Kasumi-1 (cell line): ENCODE measurements around the gene DPP6.
"Not testable (repeated sequence)": the region's sequence is repeated elsewhere in the genome, so short reads cannot be mapped to it uniquely, and the experiment has no call there.

Source experiments
- DNase-seq, 2 experiments: peaks; one replicate each; lab custom pipeline; 2025; lab: John Stamatoyannopoulos, UW

Gene DPP6

GRCh38 chr7:154051643-154052529 lies at the start of gene DPP6:
TSS of gene DPP6 (plus strand) at chr7:154052398.
- DNase-seq: not testable (repeated sequence)

- not testable (repeated sequence) for DNase-seq
Observed at GRCh38 chr7:154009423-154009911, 42.7 kb upstream of the DPP6 start.

- DNase-seq: not testable (repeated sequence)
Observed at GRCh38 chr7:154010726-154011568, 41.3 kb upstream of the DPP6 start.

GRCh38 chr7:154012800-154013199 lies 39.4 kb upstream of the DPP6 start:
- not testable (repeated sequence) for DNase-seq

- not testable (repeated sequence) for DNase-seq
Observed at GRCh38 chr7:154015636-154016035, 36.6 kb upstream of the DPP6 start.

GRCh38 chr7:154018354-154018753 lies 33.8 kb upstream of the DPP6 start:
- not testable (repeated sequence) for DNase-seq

- not testable (repeated sequence) for DNase-seq
Observed at GRCh38 chr7:154027805-154028204, 24.4 kb upstream of the DPP6 start.

- DNase-seq: not testable (repeated sequence)
Observed at GRCh38 chr7:154030476-154031080, 21.6 kb upstream of the DPP6 start.

GRCh38 chr7:154039466-154040165 lies 12.6 kb upstream of the DPP6 start:
- DNase-seq: not testable (repeated sequence)

- not testable (repeated sequence) for DNase-seq
Observed at GRCh38 chr7:154050394-154050793, 1.8 kb upstream of the DPP6 start.

GRCh38 chr7:154051006-154051642 lies 1.1 kb upstream of the DPP6 start:
- DNase-seq: not testable (repeated sequence)

- DNase-seq: not testable (repeated sequence)
Observed at GRCh38 chr7:154052530-154053252, 493 bp downstream of the DPP6 start.

GRCh38 chr7:154053466-154054312 lies 1.5 kb downstream of the DPP6 start:
- DNase-seq: not testable (repeated sequence)

- DNase-seq: not testable (repeated sequence)
Observed at GRCh38 chr7:154054664-154055063, 2.5 kb downstream of the DPP6 start.

GRCh38 chr7:154055491-154056106 lies 3.4 kb downstream of the DPP6 start:
- peak; percentile 48 to 69 for DNase-seq

GRCh38 chr7:154058783-154059182 lies 6.6 kb downstream of the DPP6 start:
- DNase-seq: not testable (repeated sequence)

- not testable (repeated sequence) for DNase-seq
Observed at GRCh38 chr7:154060551-154060950, 8.4 kb downstream of the DPP6 start.

- DNase-seq: peak; percentile 28 to 41
Observed at GRCh38 chr7:154071833-154072232, 19.6 kb downstream of the DPP6 start.
